Measurements from ENCODE around the gene YWHAG. TPM values are rescaled to one million over a fixed set of nuclear protein-coding genes. Genes with fewer than 3 reads are reported as not detected.
"Not testable (repeated sequence)": the region's sequence is repeated elsewhere in the genome, so short reads cannot be mapped to it uniquely, and the experiment has no call there.

YWHAG gene
- total RNA-seq, 4 donors from 2014 or later, result 49.8 to 86.2 (median 70.3) TPM

DNA sequence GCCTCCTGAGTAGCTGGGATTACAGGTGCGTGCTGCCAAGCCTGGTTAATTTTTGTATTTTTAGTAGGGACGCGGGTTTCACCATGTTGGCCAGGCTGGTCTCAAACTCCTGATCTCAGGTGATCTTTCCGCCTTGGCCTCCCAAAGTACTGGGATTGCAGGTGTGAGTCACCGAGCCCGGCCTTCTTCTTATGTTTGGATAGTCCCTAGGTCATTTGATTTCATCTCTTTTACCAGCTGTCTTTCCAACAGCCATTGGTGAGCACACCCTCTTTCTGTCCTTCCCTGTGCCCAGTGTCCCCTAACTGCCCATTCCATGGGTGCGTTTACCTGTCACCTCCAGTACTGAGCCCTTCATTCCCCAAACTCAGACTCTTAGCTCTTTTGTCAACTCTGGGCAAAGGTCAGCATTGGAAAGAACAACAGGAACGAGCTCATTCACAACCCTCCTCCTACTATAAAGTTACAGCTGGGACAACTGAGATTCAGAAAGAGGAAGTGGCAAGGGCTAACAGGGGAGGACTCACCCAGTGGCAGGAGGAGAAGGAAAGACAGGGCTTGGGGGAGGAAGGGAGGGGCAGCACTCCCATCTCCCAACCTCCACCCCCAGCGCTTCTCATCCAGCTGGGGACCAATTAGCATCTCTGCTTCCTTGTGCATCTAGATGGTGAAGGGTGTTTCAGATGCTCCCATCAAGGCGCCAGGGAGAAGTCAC is 45.1 kb upstream of the YWHAG start:
- WGBS, 2 donors (ENCODE audit: low coverage in 1 of 2), result 76 to 86% methylated on average over 5 to 7 of the region's 10 CpGs
- no peak overlapping the region for H3K27ac ChIP-seq

DNA sequence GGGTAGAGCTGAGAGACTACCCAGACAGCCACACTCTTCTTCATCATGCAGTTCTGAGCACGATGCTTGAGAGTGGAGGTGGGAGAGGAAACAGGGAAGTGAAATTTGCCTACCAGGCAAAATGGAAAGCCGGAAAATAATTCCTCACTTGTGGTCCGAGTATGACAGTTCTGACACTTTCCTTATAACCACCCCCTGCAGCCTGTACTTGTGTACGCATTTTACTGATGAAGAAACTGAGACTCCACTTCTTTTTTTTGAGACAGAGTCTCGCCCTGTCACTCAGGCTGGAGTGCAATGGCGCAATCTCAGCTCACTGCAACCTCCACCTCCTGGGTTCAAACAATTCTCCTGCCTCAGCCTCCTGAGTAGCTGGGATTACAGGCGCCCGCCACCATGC is 44.3 kb upstream of the YWHAG start:
- peak; percentile 33 for ATAC-seq
- 67 to 90% methylated on average over 2 to 5 of the region's 8 CpGs for WGBS, 2 donors (ENCODE audit: low coverage in 1 of 2)
- not testable (repeated sequence) for H3K4me1 ChIP-seq

More for the DNA sequence above, 45.1 kb upstream of the YWHAG start:
- Histone ChIP-seq H3K4me3 (no peak overlapping the region), H3K27me3 (no peaks in the 10 kb centered on the region), H3K9me3 (no peaks in the 10 kb centered on the region), H3K36me3 (no peaks in the 10 kb centered on the region), H3K4me1 (no peaks in the 10 kb centered on the region)
- TF ChIP-seq, protein P1, sequence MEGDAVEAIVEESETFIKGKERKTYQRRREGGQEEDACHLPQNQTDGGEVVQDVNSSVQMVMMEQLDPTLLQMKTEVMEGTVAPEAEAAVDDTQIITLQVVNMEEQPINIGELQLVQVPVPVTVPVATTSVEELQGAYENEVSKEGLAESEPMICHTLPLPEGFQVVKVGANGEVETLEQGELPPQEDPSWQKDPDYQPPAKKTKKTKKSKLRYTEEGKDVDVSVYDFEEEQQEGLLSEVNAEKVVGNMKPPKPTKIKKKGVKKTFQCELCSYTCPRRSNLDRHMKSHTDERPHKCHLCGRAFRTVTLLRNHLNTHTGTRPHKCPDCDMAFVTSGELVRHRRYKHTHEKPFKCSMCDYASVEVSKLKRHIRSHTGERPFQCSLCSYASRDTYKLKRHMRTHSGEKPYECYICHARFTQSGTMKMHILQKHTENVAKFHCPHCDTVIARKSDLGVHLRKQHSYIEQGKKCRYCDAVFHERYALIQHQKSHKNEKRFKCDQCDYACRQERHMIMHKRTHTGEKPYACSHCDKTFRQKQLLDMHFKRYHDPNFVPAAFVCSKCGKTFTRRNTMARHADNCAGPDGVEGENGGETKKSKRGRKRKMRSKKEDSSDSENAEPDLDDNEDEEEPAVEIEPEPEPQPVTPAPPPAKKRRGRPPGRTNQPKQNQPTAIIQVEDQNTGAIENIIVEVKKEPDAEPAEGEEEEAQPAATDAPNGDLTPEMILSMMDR (IDR thresholded peaks at IDR 0.05), result no peak
- TF ChIP-seq EP300 (IDR thresholded peaks at IDR 0.05), result no peak
- TF ChIP-seq POLR2A (IDR thresholded peaks at IDR 0.05), result no peak
- TF ChIP-seq POLR2AphosphoS5 (IDR thresholded peaks at IDR 0.05), result no peak
- ATAC-seq, result peak; percentile 56

DNA sequence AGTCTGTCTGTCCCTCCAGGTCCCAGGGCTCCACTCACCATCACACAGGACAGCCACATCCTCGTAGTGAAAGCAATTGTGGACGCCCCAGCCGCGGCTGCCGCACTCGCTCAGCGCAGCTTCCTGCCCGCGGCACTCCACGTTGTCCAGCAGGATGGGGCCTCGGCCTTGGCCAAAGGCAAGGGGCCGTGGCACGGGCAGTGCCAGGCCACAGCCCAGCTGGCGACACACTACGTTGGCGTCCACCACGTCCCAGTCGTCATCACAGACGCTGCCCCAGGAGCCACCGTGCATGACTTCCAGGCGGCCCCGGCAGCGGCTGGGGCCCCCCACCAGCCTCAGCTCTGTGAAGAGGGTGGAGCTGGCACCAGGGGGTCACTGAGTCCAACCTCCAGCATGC is 41.5 kb upstream of the YWHAG start:
- Histone ChIP-seq H3K4me3 (no peak overlapping the region), H3K9me3 (no peaks in the 10 kb centered on the region), H3K27ac (no peak overlapping the region), H3K4me1 (peaks cover 0 to 15% (median 0%) of the 10 kb centered on the region in 3 donors), H3K27me3 (no peaks in the 10 kb centered on the region), H3K36me3 (no peaks in the 10 kb centered on the region)
- TF ChIP-seq, protein P1 (IDR thresholded peaks at IDR 0.05), result no peak
- TF ChIP-seq EP300 (IDR thresholded peaks at IDR 0.05), result no peak
- TF ChIP-seq POLR2A (IDR thresholded peaks at IDR 0.05), result no peak
- TF ChIP-seq POLR2AphosphoS5 (IDR thresholded peaks at IDR 0.05), result no peak
- WGBS, 2 donors (ENCODE audit: low coverage in 1 of 2), result no CpG with 5 or more reads among the region's 23 CpGs
- ATAC-seq, result no peak

More for the DNA sequence above, 44.3 kb upstream of the YWHAG start:
- not testable (repeated sequence) for H3K27ac ChIP-seq, H3K9me3 ChIP-seq, H3K27me3 ChIP-seq, H3K4me3 ChIP-seq, H3K36me3 ChIP-seq

DNA sequence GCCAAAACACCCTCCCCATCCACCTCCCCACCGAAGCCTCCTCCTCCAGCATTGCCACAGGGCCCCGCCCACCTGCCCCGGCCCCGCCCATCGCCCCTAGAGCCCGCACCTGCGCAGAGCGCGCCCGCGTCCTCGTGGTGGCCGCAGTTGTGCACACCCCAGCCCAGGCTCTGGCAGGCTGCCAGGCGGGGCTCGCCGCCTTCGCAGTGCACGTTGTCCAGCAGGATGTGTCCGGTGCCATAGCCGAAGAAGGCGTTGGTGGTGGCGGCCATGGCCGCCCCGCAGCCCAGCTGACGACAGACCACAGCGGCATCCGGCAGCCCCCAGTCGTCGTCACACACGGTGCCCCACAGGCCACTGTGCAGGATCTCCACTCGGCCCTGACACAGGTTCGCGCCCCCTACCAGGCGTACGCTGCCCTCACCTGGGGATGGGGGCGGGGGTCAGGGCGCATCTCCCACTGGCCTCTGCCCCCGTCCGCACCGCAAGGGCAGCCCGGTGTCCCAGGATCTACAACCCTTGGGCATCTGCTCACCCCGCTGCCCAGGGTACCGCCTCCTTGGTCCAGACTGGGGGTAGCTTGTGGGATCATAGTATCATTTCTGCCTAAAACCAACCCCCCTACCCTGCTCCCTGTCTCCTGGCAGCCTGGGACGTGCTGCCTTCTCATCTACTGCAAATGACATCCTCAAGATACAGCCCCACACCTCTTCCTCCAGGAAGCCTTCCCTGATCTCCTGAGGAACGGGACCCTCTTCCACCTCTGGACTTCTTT is 38.8 kb upstream of the YWHAG start:
- peak overlapping the region in 3 of 4 donors; percentile 27 to 55 (median 44) for H3K27ac ChIP-seq
- TF ChIP-seq, protein P1 (IDR thresholded peaks at IDR 0.05), result peak in 1 of 4 experiments; percentile 13
- TF ChIP-seq EP300 (IDR thresholded peaks at IDR 0.05) (no peak), POLR2A (IDR thresholded peaks at IDR 0.05) (peak; percentile 12 to 13), POLR2AphosphoS5 (IDR thresholded peaks at IDR 0.05) (peak; percentile 10)
- H3K4me3 ChIP-seq, result peak overlapping the region; percentile 35 to 54
- no peaks in the 10 kb centered on the region for H3K9me3 ChIP-seq
- WGBS, 2 donors (ENCODE audit: low coverage in 1 of 2), result 63 to 91% methylated on average over 3 to 6 of the region's 45 CpGs
- peaks cover 0 to 28% (median 8%) of the 10 kb centered on the region in 3 donors for H3K4me1 ChIP-seq
- H3K27me3 ChIP-seq, result no peaks in the 10 kb centered on the region
- ATAC-seq, result peak; percentile 52
- no peaks in the 10 kb centered on the region for H3K36me3 ChIP-seq

DNA sequence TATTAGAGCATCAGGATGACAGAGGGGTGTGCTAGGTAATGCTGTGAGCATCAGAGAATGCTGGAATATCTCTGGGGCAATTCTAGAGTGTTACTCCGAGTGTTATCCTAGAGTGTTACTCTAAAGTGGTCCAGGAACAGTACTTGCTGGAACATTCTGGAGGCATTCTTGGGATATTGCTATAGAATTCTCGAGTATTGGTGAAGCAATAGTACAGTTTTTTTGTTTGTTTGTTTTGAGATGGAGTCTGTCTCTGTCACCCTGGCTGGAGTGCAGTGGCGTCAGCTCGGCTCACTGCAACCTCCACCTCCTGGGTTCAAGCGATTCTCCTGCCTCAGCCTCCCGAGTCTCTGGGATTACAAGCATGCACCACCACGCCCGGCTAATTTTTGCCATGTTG is 38.1 kb upstream of the YWHAG start:
- ATAC-seq, result no peak
- TF ChIP-seq, protein P1 (IDR thresholded peaks at IDR 0.05), result no peak
- WGBS, 2 donors (ENCODE audit: low coverage in 1 of 2), result 55 to 61% methylated on average over 6 to 8 of the region's 8 CpGs
- Histone ChIP-seq H3K9me3 (no peaks in the 10 kb centered on the region), H3K4me1 (peaks cover 0 to 31% (median 8%) of the 10 kb centered on the region in 3 donors), H3K27ac (peak overlapping the region in 2 of 4 donors; percentile 44 to 55), H3K4me3 (peak overlapping the region in 1 of 2 donors; percentile 54), H3K27me3 (no peaks in the 10 kb centered on the region), H3K36me3 (no peaks in the 10 kb centered on the region)
